ENCODE measurements around the gene BRD2. TPM values are rescaled to one million over a fixed set of nuclear protein-coding genes. Genes with fewer than 3 reads are reported as not detected.

Gene BRD2
- total RNA-seq, 2 experiments from 2014 or later = 334 to 383 TPM

DNA sequence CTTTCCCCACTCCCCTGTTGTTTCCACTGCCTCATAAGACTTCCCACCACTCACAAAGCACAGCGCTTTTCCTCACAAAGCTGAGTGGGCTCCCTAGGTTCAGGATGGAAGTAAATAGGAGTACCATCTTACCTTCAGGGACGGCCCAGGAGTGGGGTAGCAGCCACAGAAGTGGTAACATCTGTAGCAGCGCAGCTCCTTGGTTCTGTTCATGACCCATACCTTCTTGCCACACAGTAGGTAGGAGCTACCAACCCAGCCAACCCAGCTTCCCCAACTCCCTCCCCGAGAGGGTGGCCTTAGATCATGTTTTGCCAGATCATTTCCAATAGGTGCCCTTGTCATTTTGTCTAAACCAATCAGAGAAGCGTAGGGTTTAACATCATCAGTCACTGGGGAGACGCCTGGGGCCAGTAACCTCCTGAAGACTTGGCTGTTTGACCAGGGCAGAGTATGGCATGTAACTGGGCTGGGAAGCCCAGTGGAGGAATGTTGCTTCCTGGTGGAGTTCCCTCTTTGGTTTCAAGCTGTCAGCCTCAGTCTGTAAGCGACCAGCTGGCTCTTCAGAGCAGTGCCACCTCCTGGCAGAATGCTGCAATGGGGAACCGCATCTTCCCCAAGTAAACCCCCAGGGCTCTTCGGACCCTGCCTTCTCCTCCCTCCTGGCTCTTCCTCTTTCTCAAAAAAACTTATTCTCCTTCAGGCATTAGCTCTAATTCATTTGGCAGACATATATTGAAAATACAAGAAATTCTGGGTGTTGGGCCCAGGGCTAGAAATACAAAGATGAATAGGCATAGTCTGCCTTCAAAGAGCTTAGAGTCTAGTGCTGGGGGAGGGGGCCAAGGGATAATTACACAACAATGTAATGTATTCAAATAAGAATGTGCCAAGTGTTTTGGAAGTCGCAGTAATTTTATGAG lies 15.3 kb upstream of the BRD2 start, which contains the start of gene HLA-DMA:
TSS of gene HLA-DMA (minus strand) at position 281 of the 923 bp plus-strand sequence. CDS start at position 220, 61 bp downstream.
- Mint-ChIP-seq H3K4me3 (peak within 1 kb of the TSS; percentile 72), H3K9me3 (no peaks in the 10 kb centered on the region), H3K27me3 (no peaks in the 10 kb centered on the region), H3K4me1 (peaks cover 54% of the 10 kb centered on the region), H3K36me3 (ENCODE audit: low read depth) (peaks cover 3% of the 10 kb centered on the region), H3K27ac (peak within 1 kb of the TSS; percentile 82)
- peak; percentile 85 for DNase-seq
- CTCF ChIA-PET = interaction anchor here (0.6 to 10.6 kb wide), 23 partner anchors 8 to 388 kb away, joined by 3 to 156 read pairs (median 5); partner anchors contain the start of genes BRD2, HLA-DMB, PSMB8 and PSMB9
- POLR2A ChIA-PET = interaction anchor here (3.4 kb wide), 1 partner anchor 19 kb away, joined by 19 read pairs; no protein-coding TSS in a partner anchor

DNA sequence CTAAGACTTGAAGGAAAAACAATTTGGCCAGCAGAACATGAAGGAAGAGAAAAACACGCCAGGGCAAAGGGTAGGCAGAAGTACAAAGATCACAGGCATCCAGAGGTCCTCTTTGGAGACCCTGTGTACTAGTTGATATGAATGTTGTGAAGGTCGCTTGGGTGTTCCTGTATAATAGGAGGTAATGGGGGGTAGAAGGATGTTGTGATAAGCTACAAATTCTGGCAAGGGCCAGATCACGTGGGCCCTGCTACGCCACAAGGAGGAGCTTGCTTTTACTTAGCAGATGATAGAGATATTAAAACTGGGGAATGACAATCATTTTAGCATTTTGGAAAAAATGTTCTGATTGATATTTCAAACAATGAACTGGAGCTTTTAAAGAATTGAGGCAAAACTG lies 14.6 kb upstream of the BRD2 start:
- no peaks in the 10 kb centered on the region for H3K9me3 Mint-ChIP-seq
- peaks cover 53% of the 10 kb centered on the region for H3K4me1 Mint-ChIP-seq
- ChIA-PET POLR2A (interaction anchor here (3.4 kb wide), 1 partner anchor 18 kb away, joined by 19 read pairs; no protein-coding TSS in a partner anchor), CTCF (interaction anchor here (0.6 to 10.6 kb wide), 20 partner anchors 12 to 388 kb away, joined by 3 to 156 read pairs (median 6); partner anchors contain the start of genes BRD2, HLA-DMB, PSMB8 and PSMB9)
- H3K36me3 Mint-ChIP-seq (ENCODE audit: low read depth) = peaks cover 3% of the 10 kb centered on the region
- H3K4me3 Mint-ChIP-seq = no peak overlapping the region
- DNase-seq = no peak
- H3K27ac Mint-ChIP-seq = peak overlapping the region; percentile 82
- H3K27me3 Mint-ChIP-seq = no peaks in the 10 kb centered on the region

DNA sequence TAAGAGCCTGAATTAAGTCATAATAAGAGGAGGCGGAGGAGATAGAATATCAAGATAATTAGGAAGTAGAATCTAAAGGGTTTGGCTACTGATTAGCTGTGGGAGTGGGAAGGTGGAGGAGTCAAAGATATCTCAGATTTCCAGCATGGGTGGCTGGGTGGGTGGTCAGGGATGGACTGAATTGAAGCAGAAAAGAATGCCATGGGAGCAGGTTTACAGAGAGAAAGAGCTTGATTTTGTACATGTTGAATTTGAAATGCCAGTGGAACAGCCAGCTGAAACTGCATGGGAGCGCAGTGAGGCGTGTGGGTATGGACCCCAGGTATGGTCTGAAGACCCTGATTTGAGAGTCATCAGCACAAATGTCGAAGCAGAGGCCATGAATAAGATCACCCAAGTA lies 14.1 kb upstream of the BRD2 start:
- H3K27ac Mint-ChIP-seq = no peak overlapping the region
- H3K4me3 Mint-ChIP-seq = no peak overlapping the region
- peaks cover 48% of the 10 kb centered on the region for H3K4me1 Mint-ChIP-seq
- ChIA-PET CTCF (interaction anchor here (0.7 to 10.6 kb wide), 18 partner anchors 12 to 127 kb away, joined by 3 to 156 read pairs (median 7); partner anchors contain the start of genes BRD2, HLA-DMB, PSMB9 and TAP1), POLR2A (interaction anchor here (1.1 to 3.4 kb wide), 2 partner anchors 18 to 20 kb away, joined by 3 to 19 read pairs; no protein-coding TSS in a partner anchor)
- H3K27me3 Mint-ChIP-seq = no peaks in the 10 kb centered on the region
- no peaks in the 10 kb centered on the region for H3K9me3 Mint-ChIP-seq
- DNase-seq = no peak
- peaks cover 3% of the 10 kb centered on the region for H3K36me3 Mint-ChIP-seq (ENCODE audit: low read depth)

DNA sequence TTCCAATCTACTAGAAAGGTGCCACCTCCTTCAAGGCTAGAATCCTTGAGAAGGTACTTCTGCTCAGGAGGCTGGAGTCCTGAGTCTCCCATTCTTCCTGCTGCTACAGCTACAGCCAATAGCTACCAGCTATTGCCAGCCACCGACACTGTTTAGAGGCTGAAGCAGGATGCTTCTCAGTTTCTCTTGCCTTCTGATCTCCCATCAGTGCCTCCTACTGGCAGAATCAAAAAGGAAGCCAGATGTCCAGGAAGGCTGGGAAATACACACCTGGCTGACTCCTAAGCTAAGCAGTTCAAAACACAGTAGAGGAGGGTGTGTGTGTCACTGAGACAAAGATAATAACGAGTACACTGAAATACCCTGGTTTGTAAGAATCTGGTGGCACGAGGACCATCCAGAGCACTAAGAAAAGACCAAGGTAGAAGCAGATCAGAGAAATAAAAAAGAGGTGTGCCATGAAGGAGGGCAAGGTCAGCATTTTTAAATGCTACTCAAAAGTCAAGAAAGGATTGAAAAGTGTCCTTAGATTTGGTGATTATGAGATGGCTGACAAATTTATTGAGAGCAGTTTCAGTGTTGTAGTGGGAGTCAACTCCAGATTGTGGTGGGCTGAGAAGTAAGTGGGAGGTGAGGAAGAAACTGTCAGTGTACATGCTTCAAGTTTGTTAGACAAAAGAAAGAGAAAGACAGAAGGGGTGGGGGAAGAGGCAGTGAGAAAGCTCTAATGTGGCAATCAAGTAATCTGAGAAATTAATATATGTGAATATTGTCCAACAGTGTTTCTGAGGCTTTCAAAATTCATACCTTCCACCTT lies 13.2 kb upstream of the BRD2 start:
- CTCF ChIA-PET = interaction anchor here (0.6 to 10.6 kb wide), 19 partner anchors 8 to 1324 kb away, joined by 3 to 156 read pairs (median 4); partner anchors contain the start of genes BRD2, HLA-DMB and TAP2
- DNase-seq = peak; percentile 52
- H3K36me3 Mint-ChIP-seq (ENCODE audit: low read depth) = peaks cover under 1% of the 10 kb centered on the region
- H3K27me3 Mint-ChIP-seq = no peaks in the 10 kb centered on the region
- POLR2A ChIA-PET = interaction anchor here (0.6 to 3.4 kb wide), 3 partner anchors 17 to 102 kb away, joined by 3 to 19 read pairs (median 4); partner anchors contain the start of gene TAP1
- peaks cover 39% of the 10 kb centered on the region for H3K4me1 Mint-ChIP-seq
- H3K4me3 Mint-ChIP-seq = no peak overlapping the region
- no peak overlapping the region for H3K27ac Mint-ChIP-seq
- H3K9me3 Mint-ChIP-seq = no peaks in the 10 kb centered on the region

DNA sequence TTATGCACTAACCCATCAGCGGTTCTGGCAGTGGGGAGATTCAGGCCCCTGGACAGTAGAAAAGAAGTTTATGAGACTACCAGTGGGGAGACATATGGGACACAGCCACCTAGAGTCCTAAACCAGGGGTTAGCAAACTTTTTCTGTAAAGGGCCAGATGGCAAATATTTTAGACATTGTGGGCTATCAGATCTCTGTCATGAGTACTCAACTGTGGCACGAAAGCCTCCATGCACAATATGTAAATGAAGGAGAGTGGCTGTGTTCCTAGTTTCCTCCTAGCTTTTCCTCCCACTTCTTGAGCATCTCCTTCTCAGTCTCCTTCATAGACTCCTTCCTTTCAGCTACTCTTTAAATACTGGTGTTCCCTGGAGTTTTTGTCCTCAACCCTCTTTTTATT lies 12.2 kb upstream of the BRD2 start:
- no peak for DNase-seq
- ChIA-PET POLR2A (no interaction called here), CTCF (interaction anchor here (0.7 to 10.6 kb wide), 6 partner anchors 9 to 837 kb away, joined by 3 to 156 read pairs (median 5); partner anchors contain the start of genes BRD2, HLA-DMB and TAP2)
- Mint-ChIP-seq H3K36me3 (ENCODE audit: low read depth) (no peaks in the 10 kb centered on the region), H3K27ac (no peak overlapping the region), H3K4me1 (peaks cover 36% of the 10 kb centered on the region), H3K27me3 (no peaks in the 10 kb centered on the region), H3K4me3 (no peak overlapping the region), H3K9me3 (no peaks in the 10 kb centered on the region)

DNA sequence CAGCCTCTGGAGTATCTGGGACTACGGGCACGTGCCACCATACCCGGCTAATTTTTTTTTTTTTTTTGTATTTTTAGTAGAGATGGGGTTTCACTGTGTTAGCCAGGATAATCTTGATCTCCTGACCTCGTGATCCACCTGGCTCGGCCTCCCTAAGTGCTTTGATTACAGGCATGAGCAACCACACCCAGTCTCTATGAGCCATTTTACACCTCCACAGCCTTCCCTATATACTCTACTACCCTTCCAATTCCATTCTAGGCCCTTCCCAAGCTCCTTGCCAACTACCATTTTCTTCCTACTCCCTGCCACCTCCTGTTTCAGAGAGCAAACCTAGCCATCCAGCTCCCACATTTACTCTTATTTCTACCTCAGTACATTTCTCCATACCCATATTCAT lies 7.8 kb upstream of the BRD2 start:
- CTCF ChIA-PET = no interaction called here
- DNase-seq = no peak
- Mint-ChIP-seq H3K27me3 (no peaks in the 10 kb centered on the region), H3K36me3 (ENCODE audit: low read depth) (peaks cover 10% of the 10 kb centered on the region), H3K4me3 (no peak overlapping the region), H3K27ac (no peak overlapping the region), H3K9me3 (no peaks in the 10 kb centered on the region), H3K4me1 (peaks cover 22% of the 10 kb centered on the region)
- POLR2A ChIA-PET = no interaction called here

DNA sequence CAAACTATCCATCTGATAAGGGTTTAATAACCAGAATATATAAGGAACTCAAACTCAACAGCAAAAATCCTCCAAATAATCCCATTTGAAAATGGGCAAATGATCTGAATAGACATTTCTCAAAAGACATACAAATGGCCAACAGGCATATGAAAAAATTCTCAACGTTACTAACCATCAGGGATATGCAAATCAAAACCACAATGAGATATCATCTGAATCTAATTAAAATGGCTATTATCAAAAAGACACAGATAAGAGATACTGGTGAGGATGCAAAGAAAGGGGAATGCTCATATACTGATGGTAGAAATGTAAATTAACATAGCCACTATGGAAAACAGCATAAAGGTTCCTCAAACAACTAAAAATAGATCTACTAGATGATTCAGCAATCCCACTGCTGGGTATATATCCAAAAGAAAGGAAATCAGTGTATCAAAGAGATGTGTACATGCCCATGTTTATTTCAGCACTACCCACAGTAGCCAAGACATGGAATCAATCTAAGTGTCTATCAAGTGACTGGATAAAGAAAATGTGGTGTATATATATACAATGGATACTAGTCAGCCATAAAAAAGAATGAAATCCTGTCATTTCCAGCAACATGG lies 6.1 kb upstream of the BRD2 start:
- Mint-ChIP-seq H3K4me3 (no peak overlapping the region), H3K27ac (no peak overlapping the region), H3K36me3 (ENCODE audit: low read depth) (peaks cover 11% of the 10 kb centered on the region), H3K4me1 (peaks cover 35% of the 10 kb centered on the region), H3K27me3 (no peaks in the 10 kb centered on the region), H3K9me3 (no peaks in the 10 kb centered on the region)
- ChIA-PET CTCF (interaction anchor here (1.0 to 10.6 kb wide), 5 partner anchors 8 to 124 kb away, joined by 3 to 156 read pairs (median 5); partner anchors contain the start of genes HLA-DMA and TAP2), POLR2A (interaction anchor here (1.5 kb wide), 1 partner anchor 21 kb away, joined by 4 read pairs; no protein-coding TSS in a partner anchor)
- no peak for DNase-seq

DNA sequence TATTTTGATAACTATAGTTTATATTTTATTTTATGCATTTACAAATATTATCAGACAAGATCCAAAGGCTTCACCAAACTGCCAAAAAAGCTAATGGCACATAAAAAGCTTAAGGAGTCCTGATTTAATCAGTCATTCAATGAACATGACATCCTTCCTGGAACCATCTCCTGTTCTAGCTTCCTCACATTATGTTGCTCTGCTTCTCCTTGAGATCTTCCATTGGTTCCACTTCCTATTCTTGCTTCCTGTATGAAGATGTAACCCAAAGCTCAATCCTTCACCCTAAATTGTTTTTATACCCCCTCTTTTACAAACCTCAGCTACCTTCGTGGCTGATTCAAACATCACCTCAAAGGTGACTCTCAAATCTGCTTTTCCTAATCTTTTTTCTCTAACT lies 4.5 kb upstream of the BRD2 start:
- Mint-ChIP-seq H3K27ac (no peak overlapping the region), H3K4me1 (peaks cover 37% of the 10 kb centered on the region), H3K4me3 (no peak overlapping the region)

DNA sequence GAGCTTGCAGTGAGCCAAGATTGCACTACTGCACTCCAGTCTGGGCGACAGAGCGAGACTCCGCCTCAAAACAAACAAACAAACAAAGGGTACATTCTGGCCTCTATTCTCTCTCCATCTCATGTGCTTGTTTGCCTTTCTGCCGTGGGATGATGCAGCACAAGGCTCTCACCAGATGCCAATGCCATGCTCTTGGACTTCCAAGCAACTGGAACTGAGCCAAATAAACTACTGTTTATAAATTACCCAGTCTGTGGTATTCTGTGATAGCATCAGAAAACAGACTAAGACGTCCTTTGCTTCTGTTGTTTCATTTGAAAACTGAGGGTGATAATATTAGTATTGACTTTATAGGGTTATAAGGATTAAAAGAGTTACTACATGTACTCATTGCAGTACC lies 3.6 kb upstream of the BRD2 start:
- ChIA-PET POLR2A (no interaction called here), CTCF (interaction anchor here (1.7 to 10.6 kb wide), 3 partner anchors 10 to 31 kb away, joined by 4 to 156 read pairs (median 4); partner anchors contain the start of gene HLA-DMA)
- H3K4me1 Mint-ChIP-seq = peaks cover 37% of the 10 kb centered on the region
- H3K9me3 Mint-ChIP-seq = no peaks in the 10 kb centered on the region
- H3K36me3 Mint-ChIP-seq (ENCODE audit: low read depth) = peaks cover 12% of the 10 kb centered on the region
- no peak overlapping the region for H3K4me3 Mint-ChIP-seq
- no peak for DNase-seq
- H3K27me3 Mint-ChIP-seq = no peaks in the 10 kb centered on the region
- no peak overlapping the region for H3K27ac Mint-ChIP-seq

More for the DNA sequence above, 4.5 kb upstream of the BRD2 start:
- ChIA-PET CTCF (interaction anchor here (1.7 to 10.6 kb wide), 3 partner anchors 9 to 28 kb away, joined by 4 to 156 read pairs (median 6); partner anchors contain the start of gene HLA-DMA), POLR2A (no interaction called here)
- Mint-ChIP-seq H3K27me3 (no peaks in the 10 kb centered on the region), H3K36me3 (ENCODE audit: low read depth) (peaks cover 11% of the 10 kb centered on the region), H3K9me3 (no peaks in the 10 kb centered on the region)
- DNase-seq = no peak

DNA sequence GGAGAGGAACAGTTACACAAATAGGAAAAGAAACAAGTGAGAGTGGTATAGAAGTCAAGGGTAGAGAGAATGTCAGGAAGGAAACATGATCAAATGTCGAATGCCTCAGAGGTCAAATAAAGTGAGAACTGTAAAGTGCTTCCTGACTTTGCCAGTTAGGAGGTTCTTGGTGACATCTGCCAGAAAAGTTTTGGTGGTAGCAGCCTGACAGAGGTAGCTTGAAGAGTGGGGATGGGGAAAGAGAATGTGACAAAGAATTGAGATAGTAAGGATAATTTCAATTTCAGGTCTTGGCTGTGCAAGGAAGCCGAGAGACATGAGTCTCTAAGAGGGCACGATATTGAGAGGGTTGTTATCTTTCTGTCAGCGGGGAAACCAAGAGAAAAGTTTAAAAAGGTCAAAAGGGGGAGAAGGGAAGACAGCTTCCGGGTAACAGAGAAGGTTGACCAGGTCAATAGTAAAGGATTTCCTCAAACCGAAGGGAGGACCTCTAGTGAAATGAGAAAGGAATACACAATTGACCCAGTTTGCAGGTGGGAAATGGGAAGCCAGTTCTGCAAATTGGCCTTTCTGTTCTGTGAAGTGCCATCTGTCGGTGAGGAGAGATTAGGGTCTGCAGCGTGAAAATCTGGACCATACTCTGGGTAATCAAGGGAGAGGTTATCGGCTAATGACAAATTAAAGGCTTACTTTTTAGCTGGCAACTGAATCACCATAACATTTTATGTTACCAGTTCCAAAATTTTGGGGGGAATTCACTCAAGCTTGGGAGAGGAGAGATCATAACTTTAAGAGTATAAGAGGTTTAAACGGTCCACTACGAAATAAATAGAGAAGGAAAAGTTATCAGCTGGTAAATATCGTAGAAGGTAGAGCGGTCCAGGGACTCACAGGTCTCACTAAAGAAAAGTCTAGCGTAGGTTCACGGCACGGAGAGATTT lies 973 bp upstream of the BRD2 start:
- DNase-seq = peak; percentile 51
- H3K9me3 Mint-ChIP-seq = no peaks in the 10 kb centered on the region
- peak overlapping the region; percentile 99 for H3K27ac Mint-ChIP-seq
- H3K4me1 Mint-ChIP-seq = peaks cover 33% of the 10 kb centered on the region
- POLR2A ChIA-PET = no interaction called here
- H3K27me3 Mint-ChIP-seq = no peaks in the 10 kb centered on the region
- peaks cover 27% of the 10 kb centered on the region for H3K36me3 Mint-ChIP-seq (ENCODE audit: low read depth)
- CTCF ChIA-PET = interaction anchor here (0.6 to 11.4 kb wide), 8 partner anchors 13 to 1568 kb away, joined by 3 to 156 read pairs (median 6); partner anchors contain the start of genes HLA-DMA and TAP2
- H3K4me3 Mint-ChIP-seq = peak overlapping the region; percentile 89
